ENCODE results near the gene CTRB2.
"Not testable (repeated sequence)": the region's sequence is repeated elsewhere in the genome, so short reads cannot be mapped to it uniquely, and the experiment has no call there.

CTRB2 gene

DNA sequence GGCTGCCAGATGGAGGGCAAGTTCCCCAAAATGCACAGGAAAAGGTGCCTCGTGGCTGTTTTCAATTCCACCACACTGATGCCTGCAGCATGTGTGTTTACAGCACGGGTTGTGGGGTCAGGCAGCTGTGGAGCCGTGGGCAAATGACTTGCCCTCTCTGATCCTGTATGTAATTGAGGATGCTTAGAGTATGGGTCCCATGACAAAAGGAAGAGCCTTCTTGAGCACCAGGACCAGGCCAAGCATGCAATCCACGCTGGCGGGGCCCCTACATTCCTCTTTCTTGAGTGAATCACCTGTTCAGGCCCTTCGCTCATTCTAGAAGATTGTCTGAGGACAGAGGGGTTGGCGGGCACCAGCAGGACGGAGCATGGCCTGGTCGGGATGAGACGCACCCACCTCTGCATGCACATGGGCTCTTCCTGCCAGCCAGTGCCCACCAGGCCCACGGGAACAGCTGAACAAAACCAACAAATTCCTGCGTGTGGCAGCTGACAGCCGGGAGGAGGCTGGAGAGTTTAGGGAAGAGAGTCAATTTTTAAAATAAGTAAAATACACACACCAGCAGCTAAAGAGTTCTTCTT, 1.4 kb upstream of the CTRB2 start:
- DNase-seq (ENCODE audit: low read depth), result no peak
- TF ChIP-seq, protein P1, sequence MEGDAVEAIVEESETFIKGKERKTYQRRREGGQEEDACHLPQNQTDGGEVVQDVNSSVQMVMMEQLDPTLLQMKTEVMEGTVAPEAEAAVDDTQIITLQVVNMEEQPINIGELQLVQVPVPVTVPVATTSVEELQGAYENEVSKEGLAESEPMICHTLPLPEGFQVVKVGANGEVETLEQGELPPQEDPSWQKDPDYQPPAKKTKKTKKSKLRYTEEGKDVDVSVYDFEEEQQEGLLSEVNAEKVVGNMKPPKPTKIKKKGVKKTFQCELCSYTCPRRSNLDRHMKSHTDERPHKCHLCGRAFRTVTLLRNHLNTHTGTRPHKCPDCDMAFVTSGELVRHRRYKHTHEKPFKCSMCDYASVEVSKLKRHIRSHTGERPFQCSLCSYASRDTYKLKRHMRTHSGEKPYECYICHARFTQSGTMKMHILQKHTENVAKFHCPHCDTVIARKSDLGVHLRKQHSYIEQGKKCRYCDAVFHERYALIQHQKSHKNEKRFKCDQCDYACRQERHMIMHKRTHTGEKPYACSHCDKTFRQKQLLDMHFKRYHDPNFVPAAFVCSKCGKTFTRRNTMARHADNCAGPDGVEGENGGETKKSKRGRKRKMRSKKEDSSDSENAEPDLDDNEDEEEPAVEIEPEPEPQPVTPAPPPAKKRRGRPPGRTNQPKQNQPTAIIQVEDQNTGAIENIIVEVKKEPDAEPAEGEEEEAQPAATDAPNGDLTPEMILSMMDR (IDR thresholded peaks at IDR 0.05; ENCODE audit: low read length, missing control alignments), result no peak
- H3K4me3 ChIP-seq (replicated peaks; ENCODE audit: low read depth, low read length), result no peak overlapping the region

DNA sequence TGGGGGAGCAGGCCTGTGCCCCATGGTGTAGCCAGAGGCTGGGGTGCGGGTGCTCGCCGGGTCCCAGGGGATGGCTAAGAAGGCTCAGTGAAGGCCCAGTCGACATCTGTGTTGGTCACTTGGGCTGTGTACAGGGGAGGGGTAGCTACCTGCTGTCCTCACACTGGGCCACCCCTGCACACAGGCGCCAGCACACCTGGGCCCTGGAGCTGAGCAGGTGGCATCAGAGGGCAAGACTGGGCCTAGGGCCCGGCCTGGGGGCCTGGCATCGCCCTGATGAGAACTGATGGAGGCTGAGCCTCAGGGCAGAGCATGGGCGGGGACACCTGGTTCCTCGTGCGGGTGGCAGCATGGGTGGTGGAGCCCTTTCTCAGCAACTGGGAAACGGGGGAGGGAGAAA, 870 bp upstream of the CTRB2 start:
- H3K4me3 ChIP-seq (replicated peaks; ENCODE audit: low read depth, low read length), result no peak overlapping the region
- TF ChIP-seq, protein P1 (IDR thresholded peaks at IDR 0.05; ENCODE audit: low read length, missing control alignments), result no peak
- no peak for DNase-seq (ENCODE audit: low read depth)

DNA sequence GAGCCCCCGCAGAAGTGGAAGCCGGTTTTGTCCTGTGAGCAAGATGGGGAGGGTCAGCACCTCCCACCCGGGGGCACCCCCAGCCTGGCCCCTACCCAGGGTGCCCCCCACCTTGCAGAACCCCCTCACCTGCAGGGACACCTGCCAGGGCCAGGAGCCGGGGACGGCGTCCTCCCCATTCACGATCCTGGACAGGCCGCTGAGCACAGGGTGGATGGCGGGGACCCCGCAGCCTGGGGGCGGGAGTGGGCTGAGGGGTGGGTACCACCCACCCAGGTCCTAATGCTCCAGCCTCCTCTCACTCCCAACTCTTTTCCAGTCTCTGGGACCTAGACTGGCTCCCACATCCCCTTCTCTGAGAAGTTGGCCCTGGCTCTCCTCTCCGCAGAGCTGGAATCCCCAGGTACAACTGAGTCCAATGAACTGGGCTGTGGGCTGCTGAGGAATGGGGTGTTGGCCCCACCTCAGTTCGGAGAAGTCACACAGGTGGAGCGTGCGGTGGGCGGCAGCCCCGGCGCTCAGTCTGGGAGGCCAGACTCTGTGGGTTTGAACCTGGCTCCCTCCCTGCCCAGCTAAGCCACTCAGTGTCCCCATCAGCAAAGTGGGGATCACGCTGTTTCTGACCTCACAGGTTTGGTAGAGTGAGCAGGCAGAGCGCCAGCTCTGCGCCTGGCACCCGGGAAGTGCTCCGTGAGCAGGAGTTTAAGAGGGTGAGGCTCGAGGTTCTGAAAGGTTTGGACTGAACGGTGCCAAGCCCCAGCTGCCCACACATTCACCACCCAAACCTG, 806 bp downstream of the CTRB2 start:
- H3K4me3 ChIP-seq (replicated peaks; ENCODE audit: low read depth, low read length); DNase-seq (ENCODE audit: low read depth): not testable (repeated sequence)

DNA sequence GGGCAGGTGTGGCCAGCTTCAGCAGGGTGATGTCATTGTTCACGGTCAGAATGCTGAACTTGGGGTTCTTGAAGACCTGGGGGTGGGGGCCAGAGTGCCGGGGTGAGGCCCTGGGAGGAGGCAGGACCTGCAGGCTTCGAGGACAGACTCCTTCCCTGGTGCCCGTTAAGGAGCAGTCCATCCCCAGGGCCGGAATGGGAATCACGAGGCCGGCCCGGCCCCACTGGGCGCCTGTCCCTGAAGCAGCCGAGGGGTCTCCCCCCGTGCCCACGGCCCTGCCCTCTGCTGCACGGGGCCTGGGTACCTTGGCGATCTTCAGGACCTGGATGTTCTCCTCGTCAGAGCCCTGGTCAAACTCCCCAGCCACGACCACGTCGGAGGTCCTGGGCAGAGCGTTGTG, 1.5 kb downstream of the CTRB2 start:
- H3K4me3 ChIP-seq (replicated peaks; ENCODE audit: low read depth, low read length); DNase-seq (ENCODE audit: low read depth): not testable (repeated sequence)

DNA sequence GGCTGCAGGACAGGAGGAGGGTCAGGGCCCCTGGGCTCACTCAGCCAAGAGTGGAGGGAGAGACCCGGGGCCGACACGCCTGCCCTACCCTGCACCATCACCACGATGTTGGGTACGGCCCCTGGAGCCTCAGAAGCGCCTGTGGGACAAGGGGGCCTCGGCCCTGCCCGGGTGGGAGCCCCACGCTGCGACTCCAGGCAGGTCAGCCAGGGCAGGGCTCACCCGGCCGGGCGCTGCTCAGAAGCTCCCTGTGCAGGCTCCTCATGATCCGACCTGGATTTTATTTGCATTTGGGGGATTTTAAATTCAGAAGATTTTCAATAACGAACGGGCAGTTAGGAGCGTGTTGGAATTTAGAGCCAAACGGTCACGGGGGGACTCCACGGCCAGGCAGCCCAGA, 2.1 kb downstream of the CTRB2 start:
- DNase-seq (ENCODE audit: low read depth); H3K4me3 ChIP-seq (replicated peaks; ENCODE audit: low read depth, low read length): not testable (repeated sequence)

DNA sequence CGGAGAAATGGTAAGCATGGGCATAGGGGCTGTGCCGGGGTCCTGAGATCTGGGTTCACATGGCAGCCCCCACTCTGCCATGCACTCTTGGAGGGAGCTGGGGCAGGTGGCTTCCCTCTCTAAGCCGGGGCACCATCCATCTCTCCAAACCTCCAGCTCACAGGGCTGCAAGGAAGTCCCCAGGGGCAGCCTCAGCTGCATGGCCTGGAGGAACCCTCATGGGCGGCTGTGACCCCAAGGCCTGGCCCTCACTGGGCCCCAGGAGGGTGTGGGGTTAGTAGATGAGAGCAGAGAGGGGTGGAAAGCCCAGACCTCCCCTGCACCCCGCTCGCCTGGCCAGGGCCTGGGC, 2.6 kb downstream of the CTRB2 start:
- no peak for DNase-seq (ENCODE audit: low read depth)
- H3K4me3 ChIP-seq (replicated peaks; ENCODE audit: low read depth, low read length), result no peak overlapping the region
- TF ChIP-seq, protein P1 (IDR thresholded peaks at IDR 0.05; ENCODE audit: low read length, missing control alignments), result no peak

DNA sequence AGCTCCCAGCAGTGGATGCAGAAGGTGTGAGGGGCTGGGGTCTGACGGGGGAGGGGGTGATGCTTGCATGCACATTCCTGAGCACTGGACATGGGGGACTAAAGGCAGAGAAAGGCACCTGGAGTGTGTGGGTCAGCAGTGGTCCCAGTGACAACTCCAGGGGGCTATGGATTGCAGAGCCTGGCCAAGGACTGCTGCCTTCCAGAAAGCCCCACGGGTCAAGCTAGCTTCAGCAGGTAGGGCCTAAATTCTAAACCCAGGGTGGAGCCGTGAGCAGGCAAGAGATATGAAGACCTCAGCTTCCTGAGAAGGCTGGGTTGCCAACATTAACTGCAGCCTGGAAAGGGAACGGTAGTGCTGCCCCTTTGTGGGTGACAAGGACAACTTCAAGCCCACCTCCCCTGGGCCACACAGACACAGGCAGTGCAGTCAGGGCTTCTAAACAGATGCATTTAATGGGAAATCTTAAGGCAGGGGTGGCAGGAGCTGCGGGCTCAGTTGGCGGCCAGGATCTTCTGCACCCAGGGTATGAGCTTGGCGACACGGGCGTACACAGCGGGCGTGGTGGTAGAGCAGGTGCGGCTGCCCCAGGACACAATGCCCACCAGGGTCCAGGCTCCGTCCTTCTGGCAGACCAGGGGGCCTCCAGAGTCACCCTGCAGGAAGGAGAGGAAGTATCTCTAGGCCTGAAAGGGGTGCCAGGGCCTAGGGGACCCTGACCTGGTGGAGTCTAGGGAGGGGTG, 3.1 kb downstream of the CTRB2 start:
- H3K4me3 ChIP-seq (replicated peaks; ENCODE audit: low read depth, low read length), result no peak overlapping the region
- TF ChIP-seq, protein P1 (IDR thresholded peaks at IDR 0.05; ENCODE audit: low read length, missing control alignments), result no peak
- no peak for DNase-seq (ENCODE audit: low read depth)

DNA sequence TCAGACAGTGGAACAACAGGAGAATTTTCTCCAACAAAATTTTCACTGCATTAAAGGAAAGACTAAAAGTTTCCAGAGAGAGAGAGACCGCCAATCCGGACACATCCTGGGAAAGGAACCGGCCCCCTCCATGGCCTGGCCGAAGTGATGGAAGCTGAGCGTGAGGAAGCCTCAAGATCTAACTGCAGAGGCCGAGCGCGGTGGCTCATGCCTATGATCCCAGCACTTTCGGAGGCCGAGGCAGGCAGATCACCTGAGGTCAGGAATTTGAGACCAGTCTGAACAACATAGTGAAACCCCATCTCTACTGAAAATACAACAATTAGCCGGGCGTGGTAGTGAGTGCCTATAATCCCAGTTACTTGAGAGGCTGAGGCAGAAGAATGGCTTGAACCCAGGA, 3.9 kb downstream of the CTRB2 start:
- TF ChIP-seq, protein P1 (IDR thresholded peaks at IDR 0.05; ENCODE audit: low read length, missing control alignments), result no peak
- DNase-seq (ENCODE audit: low read depth), result no peak
- H3K4me3 ChIP-seq (replicated peaks; ENCODE audit: low read depth, low read length), result no peak overlapping the region

All from fibroblast of pulmonary artery (primary cell).